Measurements from ENCODE around the gene FAM98B.
A peak's percentile ranks its signal among the peaks of the same experiment; 100 is the strongest.

Gene FAM98B

DNA sequence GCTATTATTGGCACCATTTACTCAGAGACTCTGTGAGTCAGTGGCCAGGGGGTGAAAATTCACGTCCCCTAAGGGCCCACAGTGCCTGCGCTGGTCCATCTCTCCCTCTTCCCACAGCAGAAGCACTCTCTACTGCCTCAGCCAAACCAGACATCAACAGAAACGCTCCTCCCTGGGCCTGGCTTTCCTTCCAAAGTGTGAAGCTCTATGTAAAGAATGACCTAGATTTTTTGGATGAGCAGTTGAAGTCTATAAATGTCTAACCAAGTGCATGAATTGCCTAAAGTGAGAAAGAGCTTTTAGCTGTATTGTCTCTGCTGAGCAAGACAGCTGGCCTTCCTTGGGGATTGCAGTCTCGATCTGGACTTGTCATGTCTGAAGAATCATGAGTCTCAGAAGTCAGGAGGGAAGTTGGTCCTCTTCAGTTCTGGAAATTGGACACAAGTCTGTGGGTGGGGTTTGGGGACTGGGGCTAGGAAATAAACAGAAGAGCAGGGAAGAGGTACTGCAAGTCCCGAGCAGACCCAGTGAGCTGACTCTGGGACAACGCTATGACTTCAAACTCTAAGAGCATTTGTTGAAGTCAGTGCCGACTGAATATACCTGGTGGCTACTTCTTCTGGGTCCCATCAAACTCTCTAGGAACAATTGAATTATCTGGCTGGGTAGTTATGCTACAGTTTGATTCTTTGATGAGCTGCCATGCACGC is 81.7 kb downstream of the FAM98B start:
- Histone ChIP-seq H2BK120ac (ENCODE audit: insufficient read depth, low read length, poor library complexity) (no peak overlapping the region), H3K27me3 (ENCODE audit: insufficient read depth, low read length) (no peaks in the 10 kb centered on the region), H3K9me3 (ENCODE audit: insufficient read depth, low read depth, low read length) (no peaks in the 10 kb centered on the region), H4K12ac (ENCODE audit: low read depth, low read length) (no peak overlapping the region), H2BK12ac (ENCODE audit: low read length) (no peak overlapping the region), H3K36me3 (ENCODE audit: control insufficient read depth in 1 of 2, insufficient read depth in 2 of 2, low read length in 2 of 2) (peaks cover 4 to 15% of the 10 kb centered on the region in 2 experiments), H3K23ac (ENCODE audit: low read length) (no peak overlapping the region), H3K79me2 (ENCODE audit: control insufficient read depth, insufficient read depth, low read length, poor library complexity) (peaks cover 3% of the 10 kb centered on the region), H3K14ac (ENCODE audit: low read length) (no peak overlapping the region), H3K27ac (ENCODE audit: low read depth, low read length) (no peak overlapping the region), H3K4me2 (ENCODE audit: low read length) (no peak overlapping the region), H2BK5ac (ENCODE audit: low read depth, low read length, poor library complexity) (no peak overlapping the region), H2AFZ (ENCODE audit: insufficient read depth, low read length, poor library complexity) (no peak overlapping the region), H2AK5ac (ENCODE audit: low read length) (no peak overlapping the region), H3K4me1 (ENCODE audit: control insufficient read depth in 1 of 2, insufficient read depth in 2 of 2, low read length in 2 of 2) (peaks cover 11 to 17% of the 10 kb centered on the region in 2 experiments), H3K79me1 (ENCODE audit: low read length) (peaks cover 2% of the 10 kb centered on the region), H3K4me3 (ENCODE audit: low read depth, low read length) (no peak overlapping the region), H4K91ac (ENCODE audit: low read depth, low read length) (no peak overlapping the region), H4K8ac (ENCODE audit: low read depth, low read length) (no peak overlapping the region), H3K9ac (ENCODE audit: low read length) (no peak overlapping the region), H3K4ac (ENCODE audit: low read depth, low read length) (no peak overlapping the region), H3K18ac (ENCODE audit: low read length) (no peak overlapping the region)
- peak; percentile 42 to 49 for DNase-seq
- no CpG with 5 or more reads among the region's 8 CpGs for WGBS (ENCODE audit: extremely low coverage, insufficient coverage, insufficient read length)

GRCh38 chr15:38536201-38536676 is 82.3 kb downstream of the FAM98B start:
- WGBS (ENCODE audit: extremely low coverage, insufficient coverage, insufficient read length) = no CpG with 5 or more reads among the region's 3 CpGs
- Histone ChIP-seq H2BK120ac (ENCODE audit: insufficient read depth, low read length, poor library complexity) (no peak overlapping the region), H3K4ac (ENCODE audit: low read depth, low read length) (no peak overlapping the region), H3K14ac (ENCODE audit: low read length) (no peak overlapping the region), H3K79me1 (ENCODE audit: low read length) (peaks cover 2% of the 10 kb centered on the region), H2AFZ (ENCODE audit: insufficient read depth, low read length, poor library complexity) (no peak overlapping the region), H3K23ac (ENCODE audit: low read length) (no peak overlapping the region), H2BK12ac (ENCODE audit: low read length) (no peak overlapping the region), H4K12ac (ENCODE audit: low read depth, low read length) (no peak overlapping the region), H3K4me3 (ENCODE audit: low read depth, low read length) (no peak overlapping the region), H3K4me2 (ENCODE audit: low read length) (no peak overlapping the region), H3K4me1 (ENCODE audit: control insufficient read depth in 1 of 2, insufficient read depth in 2 of 2, low read length in 2 of 2) (peaks cover 11 to 19% of the 10 kb centered on the region in 2 experiments), H4K8ac (ENCODE audit: low read depth, low read length) (no peak overlapping the region), H3K79me2 (ENCODE audit: control insufficient read depth, insufficient read depth, low read length, poor library complexity) (peaks cover 3% of the 10 kb centered on the region), H3K9ac (ENCODE audit: low read length) (no peak overlapping the region), H2AK5ac (ENCODE audit: low read length) (no peak overlapping the region), H3K27ac (ENCODE audit: low read depth, low read length) (no peak overlapping the region), H2BK5ac (ENCODE audit: low read depth, low read length, poor library complexity) (no peak overlapping the region), H3K9me3 (ENCODE audit: insufficient read depth, low read depth, low read length) (no peaks in the 10 kb centered on the region), H3K27me3 (ENCODE audit: insufficient read depth, low read length) (no peaks in the 10 kb centered on the region), H4K91ac (ENCODE audit: low read depth, low read length) (no peak overlapping the region), H3K18ac (ENCODE audit: low read length) (no peak overlapping the region), H3K36me3 (ENCODE audit: control insufficient read depth in 1 of 2, insufficient read depth in 2 of 2, low read length in 2 of 2) (peaks cover 4 to 15% of the 10 kb centered on the region in 2 experiments)
- peak; percentile 71 to 92 for DNase-seq
